Measurements from ENCODE around the gene SDHAF3. TPM values are rescaled to one million over a fixed set of nuclear protein-coding genes. Genes with fewer than 3 reads are reported as not detected.
A peak's percentile ranks its signal among the peaks of the same experiment; 100 is the strongest.
"Not testable (repeated sequence)": the region's sequence is repeated elsewhere in the genome, so short reads cannot be mapped to it uniquely, and the experiment has no call there.

Gene SDHAF3
- total RNA-seq, 3 donors from 2014 or later, result 4.3 to 12.3 (median 8.5) TPM

GRCh38 chr7:97117035-97117371, 495 bp upstream of the SDHAF3 start:
- DNase-seq (ENCODE audit: low spot score in 2 of 2), result no peak
- H3K27me3 ChIP-seq, result no peaks in the 10 kb centered on the region
- peak overlapping the region; percentile 68 to 79 for H3K27ac ChIP-seq
- H3K9me3 ChIP-seq, result no peaks in the 10 kb centered on the region
- TF ChIP-seq POLR2A (IDR thresholded peaks at IDR 0.05) (no peak), POLR2AphosphoS5 (IDR thresholded peaks at IDR 0.05) (no peak), CTCF (IDR thresholded peaks at IDR 0.05) (no peak)
- H3K4me3 ChIP-seq, result peak overlapping the region; percentile 60 to 86 (median 76)
- intact Hi-C loops (cut with DNase I; ENCODE audit: low total_unique reads), result no loop called here
- H3K4me1 ChIP-seq, result no peaks in the 10 kb centered on the region
- no peaks in the 10 kb centered on the region for H3K36me3 ChIP-seq

- Histone ChIP-seq H3K27me3 (no peaks in the 10 kb centered on the region), H3K36me3 (no peaks in the 10 kb centered on the region), H3K4me3 (peak overlapping the region; percentile 60 to 86 (median 76)), H3K4me1 (no peaks in the 10 kb centered on the region), H3K9me3 (no peaks in the 10 kb centered on the region), H3K27ac (peak overlapping the region in 1 of 2 donors; percentile 68)
- intact Hi-C loops (cut with DNase I; ENCODE audit: low total_unique reads), result no loop called here
- DNase-seq (ENCODE audit: low spot score in 2 of 2), result no peak
- TF ChIP-seq POLR2AphosphoS5 (IDR thresholded peaks at IDR 0.05) (no peak), CTCF (IDR thresholded peaks at IDR 0.05) (no peak), POLR2A (IDR thresholded peaks at IDR 0.05) (no peak)
Observed at GRCh38 chr7:97118306-97118917, 914 bp downstream of the SDHAF3 start.

DNA sequence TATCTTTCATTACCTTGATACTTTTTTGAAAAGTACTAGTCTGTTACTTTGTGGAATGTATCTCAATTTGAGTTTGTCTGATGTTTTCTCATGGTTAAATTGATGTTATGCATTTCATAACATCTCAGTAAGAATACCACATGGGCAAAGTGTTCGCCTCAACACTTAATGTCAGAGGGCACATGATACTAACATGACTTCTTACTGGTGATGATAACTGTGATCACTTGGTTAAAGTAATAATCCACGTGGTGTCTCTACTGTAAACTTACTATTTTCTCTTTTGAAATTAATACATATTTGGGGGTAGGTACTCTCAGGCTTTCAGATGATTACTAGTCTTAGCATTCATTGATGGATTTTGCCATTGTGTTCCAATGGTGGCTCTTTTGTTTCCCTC, 2.2 kb downstream of the SDHAF3 start:
- Histone ChIP-seq H3K27me3 (no peaks in the 10 kb centered on the region), H3K4me3 (no peak overlapping the region), H3K36me3 (no peaks in the 10 kb centered on the region), H3K27ac (no peak overlapping the region), H3K4me1 (no peaks in the 10 kb centered on the region), H3K9me3 (no peaks in the 10 kb centered on the region)
- TF ChIP-seq POLR2AphosphoS5 (IDR thresholded peaks at IDR 0.05) (no peak), CTCF (IDR thresholded peaks at IDR 0.05) (no peak), POLR2A (IDR thresholded peaks at IDR 0.05) (no peak)
- DNase-seq (ENCODE audit: low spot score in 2 of 2), result no peak
- intact Hi-C loops (cut with DNase I; ENCODE audit: low total_unique reads), result no loop called here

GRCh38 chr7:97120713-97121457, 3.4 kb downstream of the SDHAF3 start:
- Histone ChIP-seq H3K27me3 (no peaks in the 10 kb centered on the region), H3K4me1 (no peaks in the 10 kb centered on the region), H3K36me3 (no peaks in the 10 kb centered on the region), H3K9me3 (no peaks in the 10 kb centered on the region), H3K4me3 (no peak overlapping the region), H3K27ac (no peak overlapping the region)
- intact Hi-C loops (cut with DNase I; ENCODE audit: low total_unique reads), result no loop called here
- TF ChIP-seq CTCF (IDR thresholded peaks at IDR 0.05) (no peak), POLR2A (IDR thresholded peaks at IDR 0.05) (no peak), POLR2AphosphoS5 (IDR thresholded peaks at IDR 0.05) (no peak)
- DNase-seq (ENCODE audit: low spot score in 2 of 2), result no peak

GRCh38 chr7:97123115-97123514, 5.6 kb downstream of the SDHAF3 start:
- DNase-seq (ENCODE audit: low spot score in 2 of 2); H3K27me3 ChIP-seq; intact Hi-C loops (cut with DNase I; ENCODE audit: low total_unique reads); H3K4me1 ChIP-seq; H3K27ac ChIP-seq; H3K4me3 ChIP-seq; H3K36me3 ChIP-seq; H3K9me3 ChIP-seq: not testable (repeated sequence)
